Small intestine (tissue), 4 donors: Measurements from ENCODE around the gene TLR7. TPM values are rescaled to one million over a fixed set of nuclear protein-coding genes. Genes with fewer than 3 reads are reported as not detected.

Source experiments
- polyA plus RNA-seq, 4 donors: library from polyadenylated mRNA; stranded (reverse) in 3 of 4; unstranded in 1 of 4; fragments of 200-250 nt in 3 of 4; fragments of 120-200 nt in 1 of 4; gene quantifications; one replicate each; pipeline versions ENCODE4 v1.2.1 to v1.2.3, GENCODE V29; 2013
- donor health status: healthy with polysubstance abuse.
- donor health status: Bipolar disorder and iron deficiency.
- donor health status: healthy.

Gene TLR7
- polyA plus RNA-seq, 4 donors, result 0.09 to 1.4 (median 0.27) TPM; not detected in 1

Other genes with a start within 250 kb of the TLR7 start
- 10 to 100 TPM in 3 of 4 donors, 1 to 10 TPM in 1; 10.0 to 32.0 (median 25.4) TPM for gene PRPS2, start 75.7 kb upstream of the TLR7 start, polyA plus RNA-seq
- gene TLR8, start 39.5 kb downstream of the TLR7 start, polyA plus RNA-seq, result under 1 TPM; 0.22 to 0.73 (median 0.49) TPM
- gene TMSB4X, start 108.0 kb downstream of the TLR7 start, polyA plus RNA-seq, result 1,000 to 10,000 TPM; 2,435 to 6,707 (median 4,378) TPM
- under 1 TPM in 1 of 4 donors, not detected in 3; 0.06 TPM for gene FAM9C, start 177.5 kb downstream of the TLR7 start, polyA plus RNA-seq